Left lobe of liver (tissue), 2 donors: ENCODE results near the gene KRT79. TPM values are rescaled to one million over a fixed set of nuclear protein-coding genes. Genes with fewer than 3 reads are reported as not detected.
"Not testable (repeated sequence)": the region's sequence is repeated elsewhere in the genome, so short reads cannot be mapped to it uniquely, and the experiment has no call there.

Source experiments
- ATAC-seq: fragments of 200-7000 bp; cut with Tn5 transposase; one replicate; pipeline ENCODE4 v1.9.1; 2020; ENCODE audit warnings: mild to moderate bottlenecking, moderate library complexity
- DNase-seq: peaks from one replicate; pipeline ENCODE4 v3.0.0-alpha.2; 2020; ENCODE audit warnings: low spot score
- total RNA-seq: library from RNA; stranded (reverse); gene quantifications from one replicate; pipeline ENCODE4 v1.2.1, GENCODE V29; 2021
- donor health status: DM: no; HTN: no; CAD: no; lungs with moderate emphysema.
- donor health status: DM: no; HTN: yes; CAD: no.

The KRT79 gene
- not detected for total RNA-seq

DNA sequence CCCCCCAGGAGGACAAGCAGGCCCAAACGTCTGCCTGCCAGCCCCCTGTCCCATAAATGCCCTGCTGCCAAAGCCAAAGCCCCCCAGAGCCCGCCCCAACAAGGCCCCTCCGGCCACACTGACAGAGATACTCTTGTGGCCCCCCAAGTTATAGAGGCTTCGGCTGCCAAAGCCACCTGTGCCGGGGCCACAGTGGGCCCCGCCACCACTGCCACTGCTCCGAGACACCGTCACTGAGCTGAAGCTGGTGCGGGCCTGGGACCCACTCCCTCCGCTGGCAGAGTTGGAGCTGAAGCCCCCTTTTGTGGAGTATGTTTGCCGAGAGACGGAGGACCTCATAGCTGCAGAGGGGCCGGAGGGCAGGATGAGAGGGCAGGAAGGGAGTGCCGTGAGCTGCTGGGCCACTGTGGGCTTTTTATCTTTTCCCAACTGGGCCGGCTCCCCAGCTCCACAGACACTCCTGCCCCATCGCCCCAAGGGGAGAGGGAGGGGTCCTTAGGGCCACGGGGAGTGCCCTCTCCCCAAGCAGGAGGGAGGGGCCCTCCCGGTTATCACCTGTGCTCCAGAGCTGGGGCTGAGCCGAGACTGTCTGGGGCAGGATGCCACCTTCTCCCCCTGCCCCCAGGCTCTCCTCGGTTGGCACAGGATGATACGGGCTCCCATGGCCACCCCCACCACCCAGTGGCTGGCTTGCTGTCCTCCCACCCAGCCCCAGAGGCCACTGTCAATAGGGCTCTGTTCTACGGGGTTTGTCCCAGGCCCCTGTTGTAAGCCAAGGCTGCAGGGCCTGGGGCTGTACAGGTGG is at the start of gene KRT79:
TSS of gene KRT79 (minus strand) at position 390 of the 805 bp plus-strand sequence. CDS start at position 339, 51 bp downstream.
- ATAC-seq, result no peak
- DNase-seq, result no peak

DNA sequence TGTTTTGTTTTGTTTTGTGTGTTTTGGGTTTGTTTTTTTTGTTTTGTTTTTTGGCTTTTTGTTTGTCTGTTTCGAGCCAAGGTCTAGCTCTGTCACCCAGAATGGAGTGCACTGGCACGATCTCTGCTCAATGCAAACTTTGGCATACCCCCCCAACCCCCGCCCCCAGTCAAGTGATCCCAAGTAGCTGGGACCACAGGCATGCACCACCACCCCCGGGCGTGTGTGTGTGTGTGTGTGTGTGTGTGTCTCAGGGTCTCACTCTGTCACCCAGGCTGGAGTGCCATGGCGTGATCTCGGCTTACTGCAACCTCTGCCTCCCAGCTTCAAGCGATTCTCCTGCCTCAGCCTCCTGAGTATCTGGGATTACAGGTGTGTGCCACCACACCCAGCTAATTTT is 46.4 kb upstream of the KRT79 start:
- ATAC-seq, DNase-seq: not testable (repeated sequence)

- ATAC-seq (peak; percentile 95), DNase-seq (peak; percentile 76)
Observed at GRCh38 chr12:52879394-52880351, 45.6 kb upstream of the KRT79 start.

DNA sequence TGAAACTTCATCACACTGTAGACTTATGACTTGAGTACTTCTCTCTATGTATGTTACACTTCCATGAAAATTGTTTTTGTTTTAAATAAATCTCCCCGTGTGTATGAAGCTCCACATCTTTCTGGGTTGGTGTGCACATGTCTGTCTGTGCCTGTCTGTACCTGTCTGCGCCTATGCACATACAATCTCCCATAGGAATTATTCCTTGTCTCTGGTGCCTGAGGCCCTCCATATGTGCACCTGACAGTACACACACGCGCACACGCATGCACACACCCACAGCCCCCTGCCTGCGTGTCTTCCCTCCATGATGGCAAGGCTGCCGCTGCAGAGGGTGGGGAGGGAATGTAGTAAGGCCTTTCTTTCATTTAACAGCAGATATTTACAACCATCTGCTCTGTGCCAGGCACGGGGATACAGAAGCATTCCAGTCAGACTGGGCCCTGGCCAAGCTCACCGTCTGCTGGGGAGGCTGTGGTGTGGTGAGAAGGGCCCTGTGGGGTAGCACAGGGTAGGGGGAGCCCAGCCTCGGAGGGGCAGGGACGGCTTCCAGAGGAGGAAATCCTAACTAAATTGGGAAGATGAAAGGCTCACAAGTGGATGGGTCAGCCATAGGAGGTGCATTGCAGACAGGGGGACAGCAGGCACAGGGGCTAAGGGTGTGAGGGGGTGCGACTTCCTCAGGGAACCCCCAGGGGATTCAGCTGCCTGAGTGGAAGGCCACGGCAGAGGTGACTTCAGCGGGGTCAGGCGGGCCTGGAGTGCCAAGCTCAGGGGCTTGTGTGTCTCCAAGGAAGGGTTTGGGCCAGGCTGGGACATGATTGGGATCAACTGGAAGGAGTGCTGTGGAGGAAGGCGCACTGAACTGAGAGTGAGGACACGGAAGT is 44.6 kb upstream of the KRT79 start:
- ATAC-seq (no peak), DNase-seq (no peak)

DNA sequence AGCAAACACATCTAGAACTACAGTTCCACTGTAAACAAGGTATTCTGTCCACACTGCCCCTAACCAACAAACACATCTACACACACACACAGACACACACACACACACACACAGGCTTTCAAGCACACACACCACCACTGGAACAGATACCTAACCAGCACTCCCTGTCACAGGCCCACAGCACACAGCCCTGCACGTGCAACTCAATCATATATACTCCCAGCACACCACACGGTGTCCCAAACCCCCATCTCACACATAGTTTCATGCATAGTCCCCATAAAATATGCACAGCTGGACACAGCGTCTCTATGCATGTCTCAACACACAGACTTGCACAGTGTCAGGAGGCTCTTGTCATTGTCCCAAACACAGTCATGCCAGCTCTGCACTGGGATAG is 43.1 kb upstream of the KRT79 start:
- DNase-seq (no peak), ATAC-seq (no peak)

- ATAC-seq, result no peak
- no peak for DNase-seq
Observed at GRCh38 chr12:52876372-52876771, 42.3 kb upstream of the KRT79 start.

- ATAC-seq, result no peak
- no peak for DNase-seq
Observed at GRCh38 chr12:52874573-52875435, 40.7 kb upstream of the KRT79 start.

GRCh38 chr12:52873832-52874572 is 39.9 kb upstream of the KRT79 start:
- peak; percentile 71 for ATAC-seq
- DNase-seq, result peak; percentile 66

- ATAC-seq (no peak), DNase-seq (no peak)
Observed at GRCh38 chr12:52873513-52873831, 39.4 kb upstream of the KRT79 start.

DNA sequence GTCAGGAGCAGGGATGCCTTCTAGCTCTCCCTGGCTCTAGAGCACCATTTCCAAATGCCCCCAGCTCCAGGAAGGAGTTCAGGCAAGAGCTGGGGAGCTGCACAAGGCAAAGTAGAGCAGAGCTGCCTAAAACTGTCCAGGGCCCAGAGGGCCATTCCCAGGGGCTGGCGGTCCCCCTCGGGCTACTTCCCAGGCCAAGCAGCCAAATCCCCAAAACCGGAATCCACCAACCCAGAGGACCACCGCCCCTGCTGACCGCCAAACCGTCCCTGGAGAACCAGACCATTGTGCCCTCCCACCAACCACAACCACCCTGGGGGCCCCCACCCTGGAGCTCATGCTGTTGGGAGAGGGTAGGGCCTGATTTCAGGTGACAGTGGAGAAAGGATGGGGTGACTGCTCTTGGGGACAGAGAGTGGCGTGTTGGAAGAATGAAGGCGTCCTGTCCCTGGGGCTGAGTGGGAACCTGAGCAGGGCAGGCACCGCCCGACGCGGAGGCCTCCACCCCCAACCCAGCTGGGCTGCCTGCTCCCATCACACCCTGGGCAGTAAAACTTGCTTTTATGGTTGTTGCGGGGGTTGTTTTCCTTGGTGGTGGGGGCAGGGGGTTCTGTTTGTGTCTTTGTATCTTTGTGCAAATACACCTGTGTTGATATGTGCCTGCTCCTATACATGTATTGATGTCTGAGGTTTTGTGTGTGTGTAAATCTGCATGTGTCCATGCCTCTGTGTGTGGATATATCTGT is 38.7 kb upstream of the KRT79 start:
- ATAC-seq (no peak), DNase-seq (no peak)

- no peak for DNase-seq
- ATAC-seq, result peak; percentile 40
Observed at GRCh38 chr12:52871291-52872039, 37.4 kb upstream of the KRT79 start.

DNA sequence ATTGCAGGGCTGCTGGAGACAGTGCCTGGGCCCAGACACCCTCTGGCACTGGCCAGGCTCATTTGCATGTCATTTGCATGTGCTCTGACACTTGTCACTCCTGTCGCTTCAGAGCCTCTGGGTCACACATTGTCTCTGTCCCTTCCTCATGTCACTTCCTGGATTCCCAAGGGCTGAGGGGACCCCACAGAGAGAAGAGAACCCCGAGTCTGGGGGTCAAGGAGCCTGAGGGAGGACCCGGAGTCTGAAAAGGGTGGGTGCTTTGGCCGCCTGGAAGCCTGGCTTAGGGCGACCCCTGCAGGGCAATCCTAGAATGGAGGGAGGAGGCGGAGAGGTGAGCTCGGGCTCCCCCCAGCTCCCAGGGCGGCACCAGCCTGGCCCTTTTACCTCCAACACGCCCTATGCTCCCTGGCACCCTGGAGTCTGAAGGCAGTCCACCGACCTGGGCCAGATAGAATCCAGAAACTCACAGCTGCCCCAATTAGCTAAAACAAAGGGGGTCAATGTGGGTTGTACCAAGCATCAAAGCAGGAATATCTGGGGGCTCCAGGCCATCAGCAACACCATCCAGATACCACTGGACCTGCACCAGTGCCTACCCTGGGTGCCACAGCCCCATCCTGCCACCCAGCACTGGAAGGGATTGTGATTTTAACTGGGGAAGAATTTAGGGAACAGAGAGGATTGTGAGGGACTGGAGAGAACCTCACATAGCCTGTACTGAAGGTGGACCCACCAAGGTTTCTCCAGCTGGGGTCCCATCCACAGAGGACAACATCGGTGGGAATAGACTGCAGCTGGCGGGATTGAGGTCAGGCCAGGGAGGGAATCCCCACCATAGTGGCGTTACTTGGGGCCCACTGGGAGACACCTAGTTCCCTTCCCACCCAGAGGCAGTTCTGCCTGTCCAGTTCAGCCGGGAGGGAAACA is 36.5 kb upstream of the KRT79 start:
- ATAC-seq (peak; percentile 59), DNase-seq (no peak)

- no peak for DNase-seq
- peak; percentile 34 for ATAC-seq
Observed at GRCh38 chr12:52867642-52868041, 33.5 kb upstream of the KRT79 start.

GRCh38 chr12:52867152-52867551 is 33.0 kb upstream of the KRT79 start:
- DNase-seq (no peak), ATAC-seq (no peak)

GRCh38 chr12:52865090-52865944 is 31.2 kb upstream of the KRT79 start:
- peak; percentile 74 for DNase-seq

GRCh38 chr12:52862023-52862422 is 27.9 kb upstream of the KRT79 start:
- ATAC-seq (no peak), DNase-seq (no peak)

More at GRCh38 chr12:52865090-52865944, 31.2 kb upstream of the KRT79 start:
- peak; percentile 97 for ATAC-seq
